B cell (primary cell): ENCODE results near the gene FAM229B. TPM values are rescaled to one million over a fixed set of nuclear protein-coding genes. Genes with fewer than 3 reads are reported as not detected.
"Not testable (repeated sequence)": the region's sequence is repeated elsewhere in the genome, so short reads cannot be mapped to it uniquely, and the experiment has no call there.

Experiments
- ATAC-seq: fragments of 200-7000 bp; cut with Tn5 transposase; one replicate; pipeline ENCODE4 v1.10.0; 2021; ENCODE audit warnings: low read depth, mild to moderate bottlenecking, moderate number of reproducible peaks, moderate library complexity
- CTCF ChIA-PET: fragments of 350-600 bp; sonication (Branson Sonifier 250); formaldehyde crosslinking; loops from one replicate; lab custom pipeline; 2021; ENCODE audit warnings: antibody characterized with exemption, inconsistent platforms; lab: Charles Lee
- POLR2A ChIA-PET: fragments of 350-600 bp; sonication (Branson Sonifier 250); formaldehyde crosslinking; loops from one replicate; lab custom pipeline; 2021; ENCODE audit warnings: antibody characterized with exemption; lab: Charles Lee
- DNase-seq: peaks from one replicate; pipeline ENCODE4 v3.0.0; 2013
- H2AFZ ChIP-seq: 2 replicates; pipeline ENCODE4 v1.6.1; 2012; ENCODE audit warnings: mild to moderate bottlenecking, low read depth, low read length; ENCODE audit not compliant: insufficient read depth, poor library complexity, severe bottlenecking
- H3K27ac ChIP-seq, 2 donors: 1 replicate in 1 of 2; 2 replicates in 1 of 2; pipeline ENCODE4 v1.5.1; 2012 to 2013; ENCODE audit warnings: low read length in 2 of 2, mild to moderate bottlenecking in 2 of 2, moderate library complexity in 1 of 2
- H3K27me3 ChIP-seq, 4 experiments: fragments of 200-600 bp in 1 of 4; sonication (generic) in 1 of 4; replicated peaks in 1 of 4; 1 replicate in 2 of 4; 2 replicates in 2 of 4; pipeline versions ENCODE4 v1.6.1 to v1.7.0; 2013 to 2016; ENCODE audit warnings: low read length in 3 of 4, mild to moderate bottlenecking in 2 of 4, mixed read lengths in 1 of 4, moderate library complexity in 1 of 4; ENCODE audit not compliant: insufficient read depth in 4 of 4, control insufficient read depth in 3 of 4; ENCODE audit errors: control extremely low read depth in 1 of 4
- H3K36me3 ChIP-seq, 2 experiments: replicated peaks in 1 of 2; 1 replicate in 1 of 2; 2 replicates in 1 of 2; pipeline versions ENCODE4 v1.6.1 to v1.7.1; 2013; ENCODE audit warnings: low read length in 1 of 2; ENCODE audit not compliant: insufficient read depth in 2 of 2, control insufficient read depth in 1 of 2; ENCODE audit errors: control extremely low read depth in 1 of 2, extremely low read depth in 1 of 2
- H3K4me1 ChIP-seq, 2 donors: fragments of 200-600 bp in 1 of 2; sonication (generic) in 1 of 2; 1 replicate in 1 of 2; 2 replicates in 1 of 2; pipeline versions ENCODE4 v1.5.1 to v1.6.1; 2013 to 2017; ENCODE audit warnings: low read length in 2 of 2; ENCODE audit not compliant: control insufficient read depth in 2 of 2, insufficient read depth in 2 of 2
- H3K4me2 ChIP-seq: replicated peaks from 2 replicates; pipeline ENCODE3; 2012; ENCODE audit warnings: mild to moderate bottlenecking, low read depth, low read length; ENCODE audit not compliant: poor library complexity, severe bottlenecking
- H3K4me3 ChIP-seq, 5 experiments: fragments of 200-600 bp in 1 of 5; sonication (generic) in 1 of 5; 1 replicate in 3 of 5; 2 replicates in 2 of 5; pipeline versions ENCODE4 v1.5.1 to v1.7.0; 2011 to 2016; ENCODE audit warnings: low read length in 4 of 5, mild to moderate bottlenecking in 4 of 5, low read depth in 2 of 5, control low read depth in 1 of 5, moderate library complexity in 1 of 5; ENCODE audit not compliant: insufficient read depth in 1 of 5; ENCODE audit errors: control extremely low read depth in 1 of 5, extremely low read depth in 1 of 5
- H3K79me2 ChIP-seq: fragments of 200-600 bp; sonication (generic); one replicate; pipeline ENCODE4 v1.6.0; 2016; ENCODE audit warnings: low read length; ENCODE audit not compliant: control insufficient read depth, insufficient read depth
- H3K9ac ChIP-seq: fragments of 200-600 bp; sonication (generic); 2 replicates; pipeline ENCODE4 v1.6.1; 2017; ENCODE audit warnings: mild to moderate bottlenecking, low read length, moderate library complexity
- H3K9me3 ChIP-seq, 3 donors: one replicate each; pipeline versions ENCODE4 v1.6.1 to v1.7.1; 2013; ENCODE audit warnings: low read length in 2 of 3; ENCODE audit not compliant: control insufficient read depth in 2 of 3, insufficient read depth in 1 of 3; ENCODE audit errors: control extremely low read depth in 1 of 3
- H4K20me1 ChIP-seq: 2 replicates; pipeline ENCODE4 v1.6.0; 2012; ENCODE audit warnings: mild to moderate bottlenecking, low read length; ENCODE audit not compliant: insufficient read depth, control insufficient read depth, poor library complexity, severe bottlenecking
- H3K27ac Mint-ChIP-seq: one replicate; pipeline ENCODE4 v1.8.0; 2021; ENCODE audit warnings: mixed read lengths
- H3K27me3 Mint-ChIP-seq: one replicate; pipeline ENCODE4 v1.8.0; 2021; ENCODE audit warnings: mixed read lengths
- H3K4me1 Mint-ChIP-seq: one replicate; pipeline ENCODE4 v1.8.0; 2021; ENCODE audit warnings: mixed read lengths
- H3K4me3 Mint-ChIP-seq: one replicate; pipeline ENCODE4 v1.8.0; 2021; ENCODE audit warnings: mixed read lengths
- H3K9me3 Mint-ChIP-seq: one replicate; pipeline ENCODE4 v1.8.0; 2022; ENCODE audit warnings: mixed read lengths; ENCODE audit not compliant: insufficient read depth
- EZH2 ChIP-seq: IDR thresholded peaks from 2 replicates; pipeline ENCODE4 v1.6.1; 2012; ENCODE audit warnings: borderline replicate concordance, low read depth, mild to moderate bottlenecking, moderate library complexity, low read length; ENCODE audit not compliant: insufficient read depth, poor library complexity, severe bottlenecking
- WGBS: methylation state at CpG from one replicate; pipeline ENCODE4 v1.1.5; 2013; ENCODE audit warnings: missing lambda C conversion rate; ENCODE audit not compliant: insufficient coverage; 5-methylcytosine and 5-hydroxymethylcytosine counted together
- intact Hi-C: fragments of 100-400 bp; cut with micrococcal nuclease; formaldehyde crosslinking; loops from one replicate; pipeline ENCODE4 v1.10.0; 2022
- polyA plus RNA-seq: library from polyadenylated mRNA; depleted of rRNA; stranded (reverse); fragments of >200 nt; gene quantifications from 2 replicates; pipeline ENCODE4 v1.2.3, GENCODE V29; 2012
- total RNA-seq, 2 donors: library from RNA; stranded (reverse); fragments of 120-200 nt in 1 of 2; gene quantifications; 1 replicate in 1 of 2; 2 replicates in 1 of 2; pipeline versions ENCODE4 v1.2.3 to v1.2.4, GENCODE V29; 2013 to 2022
- TF ChIP-seq, protein P1 (sequence below): fragments of 200-600 bp; IDR thresholded peaks from one replicate; pipeline ENCODE4 v1.8.0; 2022; ENCODE audit warnings: antibody characterized with exemption, mild to moderate bottlenecking

The FAM229B gene
- total and polyA plus RNA-seq, 2 donors (not counting 1 experiment from before 2014, with no cell fraction given): 1.3 to 4.4 TPM

DNA sequence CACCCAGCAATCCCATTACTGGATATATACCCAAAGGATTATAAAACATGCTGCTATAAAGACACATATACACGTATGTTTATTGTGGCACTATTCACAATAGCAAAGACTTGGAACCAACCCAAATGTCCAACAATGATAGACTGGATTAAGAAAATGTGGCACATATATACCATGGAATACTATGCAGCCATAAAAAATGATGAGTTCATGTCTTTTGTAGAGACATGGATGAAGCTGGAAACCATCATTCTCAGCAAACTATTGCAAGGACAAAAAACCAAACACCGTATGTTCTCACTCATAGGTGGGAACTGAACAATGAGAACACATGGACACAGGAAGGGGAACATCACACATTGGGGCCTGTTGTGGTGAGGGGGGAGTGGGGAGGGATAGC lies 18.6 kb downstream of the FAM229B start:
- intact Hi-C loops, H3K27me3 ChIP-seq, H4K20me1 ChIP-seq, H2AFZ ChIP-seq, POLR2A ChIA-PET, ATAC-seq, H3K4me3 Mint-ChIP-seq, H3K9ac ChIP-seq, H3K36me3 ChIP-seq, H3K9me3 Mint-ChIP-seq, H3K4me2 ChIP-seq, H3K9me3 ChIP-seq, DNase-seq, CTCF ChIA-PET, H3K27ac Mint-ChIP-seq, H3K4me1 ChIP-seq, H3K79me2 ChIP-seq, H3K4me1 Mint-ChIP-seq, H3K4me3 ChIP-seq, H3K27ac ChIP-seq: not testable (repeated sequence)
- peaks cover 12% of the 10 kb centered on the region for H3K27me3 Mint-ChIP-seq
- no CpG with 5 or more reads among the region's 2 CpGs for WGBS

DNA sequence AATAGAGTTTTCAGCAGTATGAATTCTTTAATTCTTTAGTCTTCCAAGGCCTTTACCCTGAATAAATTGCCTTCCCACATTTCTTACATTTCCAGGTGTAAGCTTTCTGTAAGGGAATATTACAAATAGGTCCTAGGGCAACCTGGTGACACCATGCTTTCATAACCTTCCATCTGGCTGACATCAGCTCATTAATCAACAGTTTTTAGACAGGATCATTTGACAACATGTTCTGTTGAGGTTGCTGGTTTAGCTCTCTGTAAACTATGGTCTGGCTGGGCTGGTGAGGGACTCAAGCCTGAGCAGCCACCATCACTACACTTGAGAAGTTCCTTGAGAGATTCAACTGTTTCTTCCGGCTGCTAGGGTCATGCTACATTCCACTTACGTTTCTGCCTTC lies 19.2 kb downstream of the FAM229B start:
- 92% methylated on average over 2 of the region's 2 CpGs for WGBS
- H3K4me1 ChIP-seq: no peaks in the 10 kb centered on the region
- H4K20me1 ChIP-seq: no peaks in the 10 kb centered on the region
- POLR2A ChIA-PET: no interaction called here
- H3K79me2 ChIP-seq: no peaks in the 10 kb centered on the region
- no peak overlapping the region for H3K4me3 Mint-ChIP-seq
- DNase-seq (no peak), ATAC-seq (no peak)
- H3K9me3 Mint-ChIP-seq: peaks cover 7% of the 10 kb centered on the region
- H3K27me3 ChIP-seq: no peaks in the 10 kb centered on the region
- H3K36me3 ChIP-seq: no peaks in the 10 kb centered on the region
- CTCF ChIA-PET: no interaction called here
- H3K27ac Mint-ChIP-seq: no peak overlapping the region
- no peak overlapping the region for H3K27ac ChIP-seq
- H2AFZ ChIP-seq: no peak overlapping the region
- intact Hi-C loops: no loop called here
- H3K9me3 ChIP-seq: no peaks in the 10 kb centered on the region
- H3K27me3 Mint-ChIP-seq: peaks cover 12% of the 10 kb centered on the region
- no peak overlapping the region for H3K4me2 ChIP-seq
- H3K4me3 ChIP-seq: no peak overlapping the region
- TF ChIP-seq, protein P1, sequence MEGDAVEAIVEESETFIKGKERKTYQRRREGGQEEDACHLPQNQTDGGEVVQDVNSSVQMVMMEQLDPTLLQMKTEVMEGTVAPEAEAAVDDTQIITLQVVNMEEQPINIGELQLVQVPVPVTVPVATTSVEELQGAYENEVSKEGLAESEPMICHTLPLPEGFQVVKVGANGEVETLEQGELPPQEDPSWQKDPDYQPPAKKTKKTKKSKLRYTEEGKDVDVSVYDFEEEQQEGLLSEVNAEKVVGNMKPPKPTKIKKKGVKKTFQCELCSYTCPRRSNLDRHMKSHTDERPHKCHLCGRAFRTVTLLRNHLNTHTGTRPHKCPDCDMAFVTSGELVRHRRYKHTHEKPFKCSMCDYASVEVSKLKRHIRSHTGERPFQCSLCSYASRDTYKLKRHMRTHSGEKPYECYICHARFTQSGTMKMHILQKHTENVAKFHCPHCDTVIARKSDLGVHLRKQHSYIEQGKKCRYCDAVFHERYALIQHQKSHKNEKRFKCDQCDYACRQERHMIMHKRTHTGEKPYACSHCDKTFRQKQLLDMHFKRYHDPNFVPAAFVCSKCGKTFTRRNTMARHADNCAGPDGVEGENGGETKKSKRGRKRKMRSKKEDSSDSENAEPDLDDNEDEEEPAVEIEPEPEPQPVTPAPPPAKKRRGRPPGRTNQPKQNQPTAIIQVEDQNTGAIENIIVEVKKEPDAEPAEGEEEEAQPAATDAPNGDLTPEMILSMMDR: no peak
- TF ChIP-seq EZH2: no peak
- H3K9ac ChIP-seq: no peak overlapping the region
- H3K4me1 Mint-ChIP-seq: no peaks in the 10 kb centered on the region
